HepG2 (cell line): ENCODE results near the gene HABP4. TPM values are rescaled to one million over a fixed set of nuclear protein-coding genes. Genes with fewer than 3 reads are reported as not detected.

Experiments
- AGO2 ChIP-seq: fragments of 200-400 bp; formaldehyde crosslinking; optimal IDR thresholded peaks from 2 replicates; pipeline ENCODE3; 2017; ENCODE audit warnings: mild to moderate bottlenecking, low read depth, low read length, moderate library complexity
- CBX2 ChIP-seq, 2 experiments: fragments of 200-600 bp in 1 of 2; sonication (generic); formaldehyde crosslinking in 1 of 2; IDR thresholded peaks; 2 replicates each; pipeline versions ENCODE4 v1.7.0 to v1.8.1; 2018 to 2022; ENCODE audit warnings: low read depth in 2 of 2, low read length in 1 of 2, mild to moderate bottlenecking in 1 of 2, missing genetic modification reagents in 1 of 2
- CHD2 ChIP-seq: IDR thresholded peaks from 2 replicates; pipeline ENCODE4 v1.6.1; 2011; ENCODE audit warnings: low read depth, low read length, improper control_type of control experiment
- RXRB ChIP-seq: IDR thresholded peaks from 2 replicates; pipeline ENCODE4 v1.6.1; 2016; ENCODE audit warnings: borderline replicate concordance, missing genetic modification reagents, missing compliant biosample characterization
- SP2 ChIP-seq: sonication (generic); formaldehyde crosslinking; IDR thresholded peaks from 2 replicates; pipeline ENCODE4 v1.5.1; 2020; ENCODE audit warnings: mild to moderate bottlenecking, missing genetic modification reagents
- TEAD3 ChIP-seq: optimal IDR thresholded peaks from 2 replicates; pipeline ENCODE3; 2016; ENCODE audit warnings: borderline replicate concordance
- ZMAT3 ChIP-seq: sonication (generic); formaldehyde crosslinking; conservative IDR thresholded peaks from 2 replicates; pipeline ENCODE4 v1.7.0; 2021; ENCODE audit warnings: missing genetic modification reagents
- ZNF383 ChIP-seq: sonication (generic); formaldehyde crosslinking; IDR thresholded peaks from 2 replicates; pipeline ENCODE4 v1.4.0; 2020; ENCODE audit warnings: missing genetic modification reagents, mild to moderate bottlenecking, borderline replicate concordance
- ZNF607 ChIP-seq: sonication (generic); formaldehyde crosslinking; IDR thresholded peaks from 2 replicates; pipeline ENCODE4 v1.5.1; 2020; ENCODE audit warnings: missing genetic modification reagents, mild to moderate bottlenecking, borderline replicate concordance
- polyA plus RNA-seq, 8 experiments: library from polyadenylated mRNA; depleted of rRNA in 3 of 8; stranded (reverse) in 7 of 8; unstranded in 1 of 8; fragments of >200 nt; fragmentation: Illumina TruSeq in 4 of 8; extraction: Trizol in 4 of 8; gene quantifications; 2 replicates each; pipeline versions ENCODE4 v1.2.1 to v1.2.3, GENCODE V29; 2011 to 2016; ENCODE audit warnings: low read depth in 4 of 8, missing spikeins in 1 of 8, mixed read lengths in 1 of 8; ENCODE audit not compliant: insufficient read depth in 1 of 8
- total RNA-seq, 5 experiments: library from RNA; depleted of rRNA; stranded (reverse); fragments of >200 nt; fragmentation: Illumina TruSeq; extraction: Trizol; gene quantifications; 2 replicates each; pipeline ENCODE4 v1.2.3, GENCODE V29; 2016; ENCODE audit warnings: low read depth in 1 of 5
- TF ChIP-seq, protein P1 (sequence below): sonication (generic); formaldehyde crosslinking; IDR thresholded peaks from 2 replicates; pipeline ENCODE4 v1.4.0; 2020; ENCODE audit warnings: mild to moderate bottlenecking, missing genetic modification reagents
- TF ChIP-seq, protein P2 (sequence below): sonication (generic); formaldehyde crosslinking; IDR thresholded peaks from 2 replicates; pipeline ENCODE4 v1.8.1; 2023; ENCODE audit warnings: mild to moderate bottlenecking, moderate library complexity, missing genetic modification reagents
- TF ChIP-seq, protein P3 (sequence below): conservative IDR thresholded peaks from 2 replicates; pipeline ENCODE4 v1.6.1; 2018; ENCODE audit warnings: missing genetic modification reagents
- TF ChIP-seq, protein P4 (sequence below): sonication (generic); formaldehyde crosslinking; IDR thresholded peaks from 2 replicates; pipeline ENCODE4 v1.4.0; 2020; ENCODE audit warnings: missing genetic modification reagents, borderline replicate concordance

HABP4 gene
- total and polyA plus RNA-seq, 2 of the 13 experiments (the other 11 are each of a cell fraction or from before 2014, with no cell fraction given): 14.3 to 26.6 TPM

DNA sequence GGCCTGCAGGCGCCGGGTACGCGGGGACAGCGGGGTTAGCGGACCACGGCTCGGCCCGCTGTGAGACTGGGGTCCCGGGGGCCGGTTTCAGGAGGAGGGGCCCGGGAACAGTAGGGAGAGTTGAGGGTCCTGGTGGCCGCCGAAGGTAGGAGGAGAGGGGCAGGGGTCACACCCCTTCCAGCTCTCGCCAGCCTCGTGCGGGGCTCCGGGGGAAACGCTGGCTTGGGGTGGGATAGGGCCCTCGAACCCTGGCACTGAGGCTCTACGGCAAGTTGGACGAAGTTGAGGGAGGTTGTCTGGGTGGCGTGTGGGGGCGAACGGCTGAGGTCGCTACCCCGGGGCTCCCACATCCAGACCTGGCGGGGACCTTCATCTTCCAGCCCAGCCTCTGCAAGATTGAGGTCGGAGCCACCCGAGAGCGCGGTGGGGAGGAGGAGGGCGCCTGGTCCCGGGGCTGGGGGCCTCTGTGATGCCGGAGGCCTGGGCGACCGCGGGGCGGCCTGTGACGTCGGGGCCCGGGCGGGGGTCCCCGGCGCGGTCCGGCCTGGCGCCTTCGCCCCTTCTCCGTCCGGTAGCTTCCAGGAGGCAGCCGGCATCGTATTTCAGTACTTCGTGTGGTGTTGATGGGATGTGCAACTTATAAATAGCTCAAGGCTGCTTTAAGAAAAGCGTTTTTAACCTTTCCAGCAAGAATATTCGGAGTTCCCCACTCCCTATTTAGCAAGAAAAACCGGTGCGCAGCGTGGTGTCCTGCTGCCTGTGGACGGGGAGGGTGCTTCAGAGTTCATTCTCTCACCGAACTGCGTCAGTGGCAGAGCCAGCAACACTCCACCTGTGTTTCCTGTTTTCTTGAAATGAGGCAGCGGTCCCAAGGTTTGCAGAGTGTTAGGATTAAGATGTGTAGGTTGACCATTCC is 902 bp downstream of the HABP4 start (continued):
- TF ChIP-seq, protein P1, sequence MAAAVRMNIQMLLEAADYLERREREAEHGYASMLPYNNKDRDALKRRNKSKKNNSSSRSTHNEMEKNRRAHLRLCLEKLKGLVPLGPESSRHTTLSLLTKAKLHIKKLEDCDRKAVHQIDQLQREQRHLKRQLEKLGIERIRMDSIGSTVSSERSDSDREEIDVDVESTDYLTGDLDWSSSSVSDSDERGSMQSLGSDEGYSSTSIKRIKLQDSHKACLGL: 0 out of 2 replicates have a peak, but pooled peaks have one; percentile 44
- TF ChIP-seq, protein P2, sequence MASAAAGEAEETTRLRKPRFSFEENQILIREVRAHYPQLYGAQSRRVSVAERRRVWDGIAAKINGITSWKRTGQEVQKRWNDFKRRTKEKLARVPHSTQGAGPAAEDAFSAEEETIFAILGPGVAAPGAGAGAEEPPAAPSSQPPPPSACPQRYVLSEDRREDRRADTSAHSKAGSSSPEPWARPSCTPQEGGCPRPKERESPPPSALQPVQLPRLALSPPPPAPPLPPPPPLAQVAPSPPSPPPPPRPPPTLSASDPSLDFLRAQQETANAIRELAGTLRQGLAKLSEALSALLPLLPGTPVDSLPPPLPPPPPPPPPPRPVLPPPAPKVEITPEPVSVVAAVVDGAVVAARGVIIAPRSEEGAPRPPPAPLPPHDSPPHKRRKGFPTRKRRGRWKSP (CRISPR knock-in tag): peak; percentile 47; the same call in 1 of the 2 replicates
- 0 out of 2 replicates have a peak, but pooled peaks have one; percentile 25 for TF ChIP-seq ZNF607 (CRISPR knock-in tag)
- 0 out of 2 replicates have a peak, but pooled peaks have one; percentile 34 for TF ChIP-seq SP2 (CRISPR knock-in tag)
- TF ChIP-seq RXRB (CRISPR knock-in tag): no peak
- TF ChIP-seq, protein P3, sequence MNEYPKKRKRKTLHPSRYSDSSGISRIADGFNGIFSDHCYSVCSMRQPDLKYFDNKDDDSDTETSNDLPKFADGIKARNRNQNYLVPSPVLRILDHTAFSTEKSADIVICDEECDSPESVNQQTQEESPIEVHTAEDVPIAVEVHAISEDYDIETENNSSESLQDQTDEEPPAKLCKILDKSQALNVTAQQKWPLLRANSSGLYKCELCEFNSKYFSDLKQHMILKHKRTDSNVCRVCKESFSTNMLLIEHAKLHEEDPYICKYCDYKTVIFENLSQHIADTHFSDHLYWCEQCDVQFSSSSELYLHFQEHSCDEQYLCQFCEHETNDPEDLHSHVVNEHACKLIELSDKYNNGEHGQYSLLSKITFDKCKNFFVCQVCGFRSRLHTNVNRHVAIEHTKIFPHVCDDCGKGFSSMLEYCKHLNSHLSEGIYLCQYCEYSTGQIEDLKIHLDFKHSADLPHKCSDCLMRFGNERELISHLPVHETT (CRISPR knock-in tag): no peak
- TF ChIP-seq CBX2 (IDR thresholded peaks at IDR 0.05; ENCODE audit: low read depth, low read length): no peak
- TF ChIP-seq CBX2 (CRISPR knock-in tag; IDR thresholded peaks at IDR 0.05; ENCODE audit: low read depth): no peak
- TF ChIP-seq ZNF383 (CRISPR knock-in tag): no peak
- peak; percentile 44; the same call in 1 of the 2 replicates for TF ChIP-seq ZMAT3 (CRISPR knock-in tag)
- TF ChIP-seq, protein P4, sequence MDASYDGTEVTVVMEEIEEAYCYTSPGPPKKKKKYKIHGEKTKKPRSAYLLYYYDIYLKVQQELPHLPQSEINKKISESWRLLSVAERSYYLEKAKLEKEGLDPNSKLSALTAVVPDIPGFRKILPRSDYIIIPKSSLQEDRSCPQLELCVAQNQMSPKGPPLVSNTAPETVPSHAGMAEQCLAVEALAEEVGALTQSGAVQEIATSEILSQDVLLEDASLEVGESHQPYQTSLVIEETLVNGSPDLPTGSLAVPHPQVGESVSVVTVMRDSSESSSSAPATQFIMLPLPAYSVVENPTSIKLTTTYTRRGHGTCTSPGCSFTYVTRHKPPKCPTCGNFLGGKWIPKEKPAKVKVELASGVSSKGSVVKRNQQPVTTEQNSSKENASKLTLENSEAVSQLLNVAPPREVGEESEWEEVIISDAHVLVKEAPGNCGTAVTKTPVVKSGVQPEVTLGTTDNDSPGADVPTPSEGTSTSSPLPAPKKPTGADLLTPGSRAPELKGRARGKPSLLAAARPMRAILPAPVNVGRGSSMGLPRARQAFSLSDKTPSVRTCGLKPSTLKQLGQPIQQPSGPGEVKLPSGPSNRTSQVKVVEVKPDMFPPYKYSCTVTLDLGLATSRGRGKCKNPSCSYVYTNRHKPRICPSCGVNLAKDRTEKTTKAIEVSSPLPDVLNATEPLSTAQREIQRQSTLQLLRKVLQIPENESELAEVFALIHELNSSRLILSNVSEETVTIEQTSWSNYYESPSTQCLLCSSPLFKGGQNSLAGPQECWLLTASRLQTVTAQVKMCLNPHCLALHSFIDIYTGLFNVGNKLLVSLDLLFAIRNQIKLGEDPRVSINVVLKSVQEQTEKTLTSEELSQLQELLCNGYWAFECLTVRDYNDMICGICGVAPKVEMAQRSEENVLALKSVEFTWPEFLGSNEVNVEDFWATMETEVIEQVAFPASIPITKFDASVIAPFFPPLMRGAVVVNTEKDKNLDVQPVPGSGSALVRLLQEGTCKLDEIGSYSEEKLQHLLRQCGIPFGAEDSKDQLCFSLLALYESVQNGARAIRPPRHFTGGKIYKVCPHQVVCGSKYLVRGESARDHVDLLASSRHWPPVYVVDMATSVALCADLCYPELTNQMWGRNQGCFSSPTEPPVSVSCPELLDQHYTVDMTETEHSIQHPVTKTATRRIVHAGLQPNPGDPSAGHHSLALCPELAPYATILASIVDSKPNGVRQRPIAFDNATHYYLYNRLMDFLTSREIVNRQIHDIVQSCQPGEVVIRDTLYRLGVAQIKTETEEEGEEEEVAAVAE (CRISPR knock-in tag): no peak
- TF ChIP-seq TEAD3 (CRISPR knock-in tag): peak; percentile 29
- no peak for TF ChIP-seq CHD2
- TF ChIP-seq AGO2: peak; percentile 86
